CD14-positive monocyte (primary cell): ENCODE measurements around the gene RNF111. TPM values are rescaled to one million over a fixed set of nuclear protein-coding genes. Genes with fewer than 3 reads are reported as not detected.

Experiments
- DNase-seq, 3 donors: peaks; one replicate each; pipeline ENCODE4 v3.0.0-alpha.2; 2011 to 2022
- H2AFZ ChIP-seq: 2 replicates; pipeline ENCODE4 v1.6.0; 2012; ENCODE audit warnings: mild to moderate bottlenecking, low read depth, low read length, inconsistent platforms; ENCODE audit not compliant: insufficient read depth, poor library complexity, severe bottlenecking
- H3K27ac ChIP-seq, 2 donors: 1 replicate in 1 of 2; 2 replicates in 1 of 2; pipeline ENCODE4 v1.5.1; 2012 to 2013; ENCODE audit warnings: low read length in 2 of 2, control low read depth in 1 of 2, inconsistent platforms in 1 of 2, low read depth in 1 of 2, mild to moderate bottlenecking in 1 of 2
- H3K27me3 ChIP-seq, 2 donors: one replicate each; pipeline versions ENCODE4 v1.6.0 to v1.6.1; 2011 to 2013; ENCODE audit warnings: low read length in 2 of 2; ENCODE audit not compliant: control insufficient read depth in 2 of 2, insufficient read depth in 2 of 2
- H3K36me3 ChIP-seq, 2 donors: replicated peaks in 1 of 2; 1 replicate in 1 of 2; 2 replicates in 1 of 2; pipeline versions ENCODE4 v1.5.1 to v1.6.1; 2012 to 2013; ENCODE audit warnings: low read length in 2 of 2, control low read depth in 1 of 2, inconsistent platforms in 1 of 2, mild to moderate bottlenecking in 1 of 2; ENCODE audit not compliant: insufficient read depth in 2 of 2, control insufficient read depth in 1 of 2
- H3K4me1 ChIP-seq, 2 donors: 1 replicate in 1 of 2; 2 replicates in 1 of 2; pipeline versions ENCODE4 v1.5.1 to v1.6.1; 2012 to 2013; ENCODE audit warnings: low read length in 2 of 2, control low read depth in 1 of 2, inconsistent platforms in 1 of 2, mild to moderate bottlenecking in 1 of 2, moderate library complexity in 1 of 2; ENCODE audit not compliant: insufficient read depth in 2 of 2, control insufficient read depth in 1 of 2
- H3K4me2 ChIP-seq: replicated peaks from 2 replicates; pipeline ENCODE3; 2012; ENCODE audit warnings: low read length, moderate library complexity, mild to moderate bottlenecking; ENCODE audit not compliant: poor library complexity, severe bottlenecking; ENCODE audit errors: extremely low read depth
- H3K4me3 ChIP-seq, 3 experiments: fragments of 200-600 bp in 1 of 3; sonication (generic) in 1 of 3; replicated peaks in 1 of 3; 1 replicate in 2 of 3; 2 replicates in 1 of 3; pipeline ENCODE4 v1.5.1; 2011 to 2013; ENCODE audit warnings: low read length in 3 of 3, mild to moderate bottlenecking in 3 of 3, control low read depth in 2 of 3, low read depth in 2 of 3, inconsistent platforms in 1 of 3, moderate library complexity in 1 of 3
- H3K79me2 ChIP-seq: 2 replicates; pipeline ENCODE4 v1.6.0; 2012; ENCODE audit warnings: mild to moderate bottlenecking, control low read depth, inconsistent platforms, low read length, moderate library complexity; ENCODE audit not compliant: insufficient read depth
- H3K9ac ChIP-seq: 2 replicates; pipeline ENCODE4 v1.6.0; 2017; ENCODE audit warnings: low read length, mild to moderate bottlenecking; ENCODE audit not compliant: insufficient read depth, poor library complexity, severe bottlenecking
- H3K9me3 ChIP-seq, 2 donors: replicated peaks in 1 of 2; 1 replicate in 1 of 2; 2 replicates in 1 of 2; pipeline versions ENCODE4 v1.5.1 to v1.6.1; 2012 to 2013; ENCODE audit warnings: low read length in 2 of 2, control low read depth in 1 of 2; ENCODE audit not compliant: control insufficient read depth in 1 of 2, insufficient read depth in 1 of 2
- H4K20me1 ChIP-seq: 2 replicates; pipeline ENCODE4 v1.6.0; 2012; ENCODE audit warnings: mild to moderate bottlenecking, low read length, control low read depth, moderate library complexity; ENCODE audit not compliant: insufficient read depth
- H3K27ac Mint-ChIP-seq, 7 donors: one replicate each; pipeline ENCODE4 v1.8.0; 2020; ENCODE audit warnings: mild to moderate bottlenecking in 7 of 7, mixed read lengths in 7 of 7, moderate library complexity in 6 of 7, inconsistent platforms in 2 of 7
- H3K27me3 Mint-ChIP-seq, 3 donors: one replicate each; pipeline ENCODE4 v1.8.0; 2021 to 2022; ENCODE audit warnings: low read depth in 3 of 3, mild to moderate bottlenecking in 3 of 3, mixed read lengths in 3 of 3, moderate library complexity in 3 of 3, inconsistent platforms in 1 of 3
- H3K36me3 Mint-ChIP-seq, 2 donors: one replicate each; pipeline ENCODE4 v1.8.0; 2020; ENCODE audit warnings: mixed read lengths in 2 of 2, inconsistent platforms in 1 of 2, mild to moderate bottlenecking in 1 of 2
- H3K4me1 Mint-ChIP-seq: one replicate; pipeline ENCODE4 v1.8.0; 2020; ENCODE audit warnings: mild to moderate bottlenecking, mixed read lengths
- H3K4me3 Mint-ChIP-seq, 2 donors: one replicate each; pipeline ENCODE4 v1.8.0; 2020; ENCODE audit warnings: mild to moderate bottlenecking in 2 of 2, mixed read lengths in 2 of 2, moderate library complexity in 1 of 2
- H3K9me3 Mint-ChIP-seq, 7 donors: one replicate each; pipeline ENCODE4 v1.8.0; 2020 to 2022; ENCODE audit warnings: mixed read lengths in 7 of 7, mild to moderate bottlenecking in 6 of 7, moderate library complexity in 6 of 7, inconsistent platforms in 2 of 7
- WGBS: methylation state at CpG from one replicate; pipeline ENCODE4 v1.1.5; 2013; ENCODE audit warnings: missing lambda C conversion rate; ENCODE audit not compliant: insufficient coverage; 5-methylcytosine and 5-hydroxymethylcytosine counted together
- intact Hi-C, 2 donors: fragments of 100-400 bp; cut with micrococcal nuclease; formaldehyde crosslinking; loops; one replicate each; pipeline versions ENCODE4 v1.15.0 to v1.15.1; 2023
- polyA plus RNA-seq, 3 donors: library from polyadenylated mRNA; depleted of rRNA in 1 of 3; unstranded in 2 of 3; stranded (reverse) in 1 of 3; fragments of 300-500 nt in 2 of 3; fragments of >200 nt in 1 of 3; fragmentation: Illumina TruSeq in 2 of 3; gene quantifications; 1 replicate in 2 of 3; 2 replicates in 1 of 3; pipeline ENCODE4 v1.2.3, GENCODE V29; 2012 to 2021
- TF ChIP-seq, protein P1 (sequence below): fragments of 200-600 bp; IDR thresholded peaks from one replicate; pipeline ENCODE4 v1.8.0; 2022; ENCODE audit warnings: antibody characterized with exemption, mild to moderate bottlenecking

RNF111 gene
- polyA plus RNA-seq, 3 donors = 10.2 to 28.0 (median 18.2) TPM

DNA sequence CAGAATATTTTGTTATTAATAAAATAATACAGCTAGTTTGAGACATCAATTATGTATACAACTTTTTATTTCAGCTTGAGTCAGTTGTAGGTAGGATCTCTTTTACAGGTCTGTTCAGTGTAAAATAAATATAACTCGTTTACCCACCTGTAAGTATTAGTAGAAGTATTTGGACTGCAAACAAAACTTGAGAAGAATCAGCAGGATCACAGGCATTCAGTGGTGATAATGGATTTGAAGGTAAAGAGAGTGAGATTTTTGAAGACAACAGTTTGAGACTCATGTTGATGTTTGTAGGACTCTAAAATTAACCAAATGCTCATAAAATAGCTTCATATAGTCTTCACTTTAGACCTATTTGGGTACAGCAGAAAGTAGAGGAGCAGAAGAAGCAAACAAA is 82.0 kb downstream of the RNF111 start:
- no peaks in the 10 kb centered on the region for H3K9me3 ChIP-seq
- intact Hi-C loops = no loop called here
- no peak overlapping the region for H2AFZ ChIP-seq
- Mint-ChIP-seq H3K36me3 (peaks cover 71 to 93% of the 10 kb centered on the region in 2 donors), H3K9me3 (peaks cover 0 to 2% (median 0%) of the 10 kb centered on the region in 7 donors), H3K4me1 (no peaks in the 10 kb centered on the region), H3K4me3 (no peak overlapping the region), H3K27ac (peak overlapping the region in 1 of 7 donors; percentile 28), H3K27me3 (no peaks in the 10 kb centered on the region)
- TF ChIP-seq, protein P1, sequence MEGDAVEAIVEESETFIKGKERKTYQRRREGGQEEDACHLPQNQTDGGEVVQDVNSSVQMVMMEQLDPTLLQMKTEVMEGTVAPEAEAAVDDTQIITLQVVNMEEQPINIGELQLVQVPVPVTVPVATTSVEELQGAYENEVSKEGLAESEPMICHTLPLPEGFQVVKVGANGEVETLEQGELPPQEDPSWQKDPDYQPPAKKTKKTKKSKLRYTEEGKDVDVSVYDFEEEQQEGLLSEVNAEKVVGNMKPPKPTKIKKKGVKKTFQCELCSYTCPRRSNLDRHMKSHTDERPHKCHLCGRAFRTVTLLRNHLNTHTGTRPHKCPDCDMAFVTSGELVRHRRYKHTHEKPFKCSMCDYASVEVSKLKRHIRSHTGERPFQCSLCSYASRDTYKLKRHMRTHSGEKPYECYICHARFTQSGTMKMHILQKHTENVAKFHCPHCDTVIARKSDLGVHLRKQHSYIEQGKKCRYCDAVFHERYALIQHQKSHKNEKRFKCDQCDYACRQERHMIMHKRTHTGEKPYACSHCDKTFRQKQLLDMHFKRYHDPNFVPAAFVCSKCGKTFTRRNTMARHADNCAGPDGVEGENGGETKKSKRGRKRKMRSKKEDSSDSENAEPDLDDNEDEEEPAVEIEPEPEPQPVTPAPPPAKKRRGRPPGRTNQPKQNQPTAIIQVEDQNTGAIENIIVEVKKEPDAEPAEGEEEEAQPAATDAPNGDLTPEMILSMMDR = no peak
- H3K79me2 ChIP-seq = no peaks in the 10 kb centered on the region
- no peak overlapping the region for H3K4me2 ChIP-seq
- WGBS = no CpG with 5 or more reads among the region's 1 CpG
- no peak overlapping the region for H3K4me3 ChIP-seq
- no peak for DNase-seq
- no peak overlapping the region for H3K27ac ChIP-seq
- no peaks in the 10 kb centered on the region for H3K27me3 ChIP-seq
- peaks cover 75 to 95% of the 10 kb centered on the region in 2 donors for H3K36me3 ChIP-seq
- no peaks in the 10 kb centered on the region for H3K4me1 ChIP-seq
- H3K9ac ChIP-seq = no peak overlapping the region
- peaks cover 29% of the 10 kb centered on the region for H4K20me1 ChIP-seq

DNA sequence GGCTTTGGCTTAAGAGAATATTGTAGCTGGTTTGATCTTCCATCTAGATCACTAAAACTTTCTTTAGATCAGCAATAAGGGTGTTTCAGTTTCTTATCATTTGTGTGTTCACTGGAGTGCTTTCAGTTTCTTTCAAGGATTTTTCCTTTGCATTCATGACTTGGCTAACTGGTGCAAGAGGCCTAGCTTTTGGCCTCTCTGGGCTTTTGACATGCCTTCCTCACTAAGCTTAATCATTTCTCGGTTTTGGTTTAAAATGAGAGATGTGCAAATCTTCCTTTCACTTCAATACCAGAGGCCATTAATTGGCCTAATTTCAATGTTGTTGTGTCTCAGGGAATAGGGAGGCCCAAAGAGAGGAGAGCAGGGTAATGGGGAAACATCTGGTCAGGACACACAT is 87.1 kb downstream of the RNF111 start:
- H3K27ac Mint-ChIP-seq = peak overlapping the region in 4 of 7 donors; percentile 11 to 73 (median 44)
- peaks cover 0 to 2% (median 0%) of the 10 kb centered on the region in 7 donors for H3K9me3 Mint-ChIP-seq
- H4K20me1 ChIP-seq = peaks cover 18% of the 10 kb centered on the region
- H3K4me1 ChIP-seq = no peaks in the 10 kb centered on the region
- intact Hi-C loops = no loop called here
- no peaks in the 10 kb centered on the region for H3K4me1 Mint-ChIP-seq
- peaks cover 69 to 95% of the 10 kb centered on the region in 2 donors for H3K36me3 ChIP-seq
- no peak overlapping the region for H3K4me3 Mint-ChIP-seq
- H3K27ac ChIP-seq = peak overlapping the region in 1 of 2 donors; percentile 34
- no peaks in the 10 kb centered on the region for H3K27me3 Mint-ChIP-seq
- no peak overlapping the region for H2AFZ ChIP-seq
- no CpG with 5 or more reads among the region's 1 CpG for WGBS
- no peaks in the 10 kb centered on the region for H3K9me3 ChIP-seq
- no peak overlapping the region for H3K4me2 ChIP-seq
- H3K4me3 ChIP-seq = no peak overlapping the region
- TF ChIP-seq, protein P1 = no peak
- peaks cover 54 to 83% of the 10 kb centered on the region in 2 donors for H3K36me3 Mint-ChIP-seq
- H3K27me3 ChIP-seq = no peaks in the 10 kb centered on the region
- H3K79me2 ChIP-seq = no peaks in the 10 kb centered on the region
- no peak for DNase-seq
- H3K9ac ChIP-seq = no peak overlapping the region
